Measurements from ENCODE around the gene MYLK.

MYLK gene

GRCh38 chr3:123872621-123873020 is 11.5 kb downstream of the MYLK start:
- Histone ChIP-seq H3K27me3 (ENCODE audit: control insufficient read depth, insufficient read depth, low read length) (no peaks in the 10 kb centered on the region), H3K4me1 (ENCODE audit: control insufficient read depth, insufficient read depth, low read length) (no peaks in the 10 kb centered on the region), H3K36me3 (ENCODE audit: control insufficient read depth, insufficient read depth, low read length) (no peaks in the 10 kb centered on the region), H3K4me3 (ENCODE audit: low read length) (no peak overlapping the region), H3K9ac (ENCODE audit: low read length) (no peak overlapping the region), H3K9me3 (ENCODE audit: control insufficient read depth, low read length) (no peaks in the 10 kb centered on the region)

DNA sequence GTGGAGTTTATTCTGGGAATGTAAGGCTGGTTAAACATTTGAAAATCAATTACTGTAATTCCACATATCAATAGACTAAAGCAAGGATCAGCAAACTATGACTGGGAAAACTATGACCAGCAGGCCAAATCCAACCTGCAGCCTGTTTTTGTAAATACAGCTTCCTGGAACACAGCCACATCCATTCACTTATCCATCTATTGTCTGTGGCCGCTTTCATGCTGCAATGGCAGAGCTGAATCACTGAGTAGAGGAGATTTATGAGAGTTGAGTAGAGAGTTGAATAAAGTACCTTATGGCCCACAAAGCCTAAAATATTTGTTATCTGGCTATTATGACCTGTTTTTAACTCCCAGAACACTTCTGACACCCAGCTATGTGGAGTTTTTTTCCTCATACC is 12.2 kb downstream of the MYLK start:
- Histone ChIP-seq H3K36me3 (ENCODE audit: control insufficient read depth, insufficient read depth, low read length) (no peaks in the 10 kb centered on the region), H3K9ac (ENCODE audit: low read length) (no peak overlapping the region), H3K4me3 (ENCODE audit: low read length) (no peak overlapping the region), H3K27me3 (ENCODE audit: control insufficient read depth, insufficient read depth, low read length) (no peaks in the 10 kb centered on the region), H3K9me3 (ENCODE audit: control insufficient read depth, low read length) (no peaks in the 10 kb centered on the region), H3K4me1 (ENCODE audit: control insufficient read depth, insufficient read depth, low read length) (no peaks in the 10 kb centered on the region)

DNA sequence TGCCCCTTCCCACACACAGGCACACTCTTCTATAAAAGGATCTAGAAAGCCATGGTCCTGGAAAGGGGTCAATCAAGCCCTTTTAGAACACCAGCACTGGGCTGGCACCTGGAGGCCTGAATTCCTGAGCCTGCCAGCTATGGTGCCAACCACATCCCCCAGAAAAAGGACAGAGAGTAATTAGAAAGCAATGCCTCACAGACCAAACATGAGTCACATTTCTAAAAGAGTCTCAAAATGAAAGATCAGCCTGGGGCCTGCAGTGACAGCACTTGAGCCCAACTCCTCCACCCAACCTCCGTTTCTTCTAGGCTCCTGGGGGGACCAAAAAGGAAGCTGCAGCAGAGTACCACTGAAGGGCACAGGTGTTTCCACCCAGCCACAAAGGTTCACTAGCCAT is 14.1 kb downstream of the MYLK start:
- Histone ChIP-seq H3K9me3 (ENCODE audit: control insufficient read depth, low read length) (no peaks in the 10 kb centered on the region), H3K27me3 (ENCODE audit: control insufficient read depth, insufficient read depth, low read length) (no peaks in the 10 kb centered on the region), H3K4me1 (ENCODE audit: control insufficient read depth, insufficient read depth, low read length) (no peaks in the 10 kb centered on the region), H3K4me3 (ENCODE audit: low read length) (no peak overlapping the region), H3K9ac (ENCODE audit: low read length) (no peak overlapping the region), H3K36me3 (ENCODE audit: control insufficient read depth, insufficient read depth, low read length) (no peaks in the 10 kb centered on the region)

- Histone ChIP-seq H3K27me3 (ENCODE audit: control insufficient read depth, insufficient read depth, low read length) (no peaks in the 10 kb centered on the region), H3K4me3 (ENCODE audit: low read length) (no peak overlapping the region), H3K9me3 (ENCODE audit: control insufficient read depth, low read length) (no peaks in the 10 kb centered on the region), H3K4me1 (ENCODE audit: control insufficient read depth, insufficient read depth, low read length) (no peaks in the 10 kb centered on the region), H3K36me3 (ENCODE audit: control insufficient read depth, insufficient read depth, low read length) (no peaks in the 10 kb centered on the region), H3K9ac (ENCODE audit: low read length) (no peak overlapping the region)
Observed at GRCh38 chr3:123869165-123869564, 15.0 kb downstream of the MYLK start.

DNA sequence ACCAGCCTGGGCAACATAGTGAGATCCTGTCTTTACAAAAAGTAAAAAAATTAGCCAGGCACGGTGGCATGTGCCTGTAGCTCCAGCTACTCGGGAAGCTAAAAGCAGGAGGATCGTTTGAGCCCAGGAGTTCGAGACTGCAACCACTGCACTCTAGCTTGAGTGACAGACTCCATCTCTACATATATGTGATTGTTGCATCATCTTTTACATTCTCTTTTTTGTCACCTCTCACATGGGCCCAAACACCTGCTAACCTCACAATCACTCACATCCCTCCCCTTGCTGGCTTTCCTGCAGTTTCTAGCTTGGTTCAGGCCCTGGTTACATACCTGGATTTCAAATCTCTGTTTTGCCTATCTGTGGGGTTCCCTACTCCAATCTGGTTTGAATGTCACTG is 19.4 kb downstream of the MYLK start:
- H3K4me1 ChIP-seq (ENCODE audit: control insufficient read depth, insufficient read depth, low read length): no peaks in the 10 kb centered on the region
- no peaks in the 10 kb centered on the region for H3K36me3 ChIP-seq (ENCODE audit: control insufficient read depth, insufficient read depth, low read length)
- H3K27me3 ChIP-seq (ENCODE audit: control insufficient read depth, insufficient read depth, low read length): no peaks in the 10 kb centered on the region
- no peak overlapping the region for H3K4me3 ChIP-seq (ENCODE audit: low read length)
- no peaks in the 10 kb centered on the region for H3K9me3 ChIP-seq (ENCODE audit: control insufficient read depth, low read length)
- no peak overlapping the region for H3K9ac ChIP-seq (ENCODE audit: low read length)

DNA sequence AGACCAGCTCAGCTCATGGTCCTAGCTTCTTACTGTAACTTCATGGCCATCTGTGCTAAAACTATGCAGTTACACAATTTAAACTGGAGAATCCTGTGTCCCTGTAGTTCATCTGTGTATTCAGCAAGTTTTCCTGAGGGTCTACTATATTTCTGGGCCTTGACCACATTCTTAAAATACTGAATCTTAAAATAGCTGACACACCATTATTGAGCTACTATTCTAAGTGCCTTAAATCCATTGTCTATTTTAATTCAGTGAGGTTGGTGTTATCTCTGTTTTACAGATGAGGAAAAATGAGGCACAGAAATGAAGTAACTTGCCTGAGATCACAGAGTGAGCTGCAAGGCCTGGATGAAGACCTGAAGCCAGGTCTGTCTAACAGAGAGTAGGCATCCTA is 22.0 kb downstream of the MYLK start:
- Histone ChIP-seq H3K4me3 (ENCODE audit: low read length) (no peak overlapping the region), H3K9ac (ENCODE audit: low read length) (no peak overlapping the region), H3K36me3 (ENCODE audit: control insufficient read depth, insufficient read depth, low read length) (no peaks in the 10 kb centered on the region), H3K4me1 (ENCODE audit: control insufficient read depth, insufficient read depth, low read length) (no peaks in the 10 kb centered on the region), H3K9me3 (ENCODE audit: control insufficient read depth, low read length) (no peaks in the 10 kb centered on the region), H3K27me3 (ENCODE audit: control insufficient read depth, insufficient read depth, low read length) (no peaks in the 10 kb centered on the region)

DNA sequence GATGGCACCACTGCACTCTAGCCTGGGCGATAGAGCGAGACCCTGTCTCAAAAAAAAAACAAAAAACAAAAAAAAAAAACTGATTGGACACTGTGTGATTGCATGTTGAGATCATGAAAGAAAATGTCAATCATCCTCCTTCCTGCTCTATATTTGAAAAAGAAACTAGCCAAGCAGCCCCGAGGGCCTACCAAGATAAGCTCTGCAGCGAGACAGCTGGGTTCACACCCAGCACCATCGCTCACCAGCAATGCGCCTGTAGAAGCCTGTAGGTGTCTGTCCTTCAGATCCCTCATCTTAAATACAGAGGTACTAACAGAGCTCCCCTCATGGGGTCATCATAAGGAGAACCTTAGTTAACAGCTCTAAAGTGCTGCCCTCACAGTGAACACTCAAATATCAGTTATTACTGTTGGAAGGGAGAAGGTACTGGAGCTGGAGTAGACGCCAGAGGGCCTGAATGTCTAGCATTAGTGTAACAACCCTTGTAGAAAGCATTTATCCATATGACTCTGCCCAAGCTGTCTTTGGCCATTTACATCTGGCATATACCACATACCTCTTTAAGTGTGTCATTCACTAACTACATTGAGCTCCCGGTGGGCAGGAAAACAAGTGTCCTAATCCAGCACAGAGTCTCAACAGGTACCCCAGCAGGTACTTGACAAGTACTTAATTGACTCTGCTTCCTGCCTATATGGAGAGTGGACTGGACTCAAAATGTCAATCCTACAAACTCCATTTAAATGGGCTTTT is 22.9 kb downstream of the MYLK start:
- no peaks in the 10 kb centered on the region for H3K27me3 ChIP-seq (ENCODE audit: control insufficient read depth, insufficient read depth, low read length)
- no peak overlapping the region for H3K4me3 ChIP-seq (ENCODE audit: low read length)
- H3K4me1 ChIP-seq (ENCODE audit: control insufficient read depth, insufficient read depth, low read length): no peaks in the 10 kb centered on the region
- no peaks in the 10 kb centered on the region for H3K36me3 ChIP-seq (ENCODE audit: control insufficient read depth, insufficient read depth, low read length)
- H3K9me3 ChIP-seq (ENCODE audit: control insufficient read depth, low read length): no peaks in the 10 kb centered on the region
- H3K9ac ChIP-seq (ENCODE audit: low read length): no peak overlapping the region

DNA sequence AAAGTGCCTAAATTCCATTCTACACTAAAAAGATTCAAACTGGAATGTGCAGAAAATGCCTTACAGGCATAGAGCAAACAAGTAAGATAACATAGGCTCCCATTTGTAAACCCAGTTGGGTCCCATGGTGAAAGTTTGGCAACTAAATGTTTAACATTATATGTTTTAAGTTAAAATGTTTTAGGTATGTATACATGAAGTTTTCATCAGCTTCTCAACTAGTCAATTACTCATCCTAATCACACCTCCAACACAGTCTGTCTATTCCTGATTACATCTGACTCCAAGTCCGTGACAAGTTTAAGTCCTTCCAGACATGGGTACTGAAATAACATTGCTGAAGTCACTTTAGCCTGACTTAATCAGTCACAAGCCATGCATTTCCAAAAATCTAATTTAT is 25.0 kb downstream of the MYLK start:
- Histone ChIP-seq H3K36me3 (ENCODE audit: control insufficient read depth, insufficient read depth, low read length) (no peaks in the 10 kb centered on the region), H3K9ac (ENCODE audit: low read length) (no peak overlapping the region), H3K27me3 (ENCODE audit: control insufficient read depth, insufficient read depth, low read length) (no peaks in the 10 kb centered on the region), H3K4me3 (ENCODE audit: low read length) (no peak overlapping the region), H3K9me3 (ENCODE audit: control insufficient read depth, low read length) (no peaks in the 10 kb centered on the region), H3K4me1 (ENCODE audit: control insufficient read depth, insufficient read depth, low read length) (no peaks in the 10 kb centered on the region)

- H3K9ac ChIP-seq (ENCODE audit: low read length): no peak overlapping the region
- no peaks in the 10 kb centered on the region for H3K9me3 ChIP-seq (ENCODE audit: control insufficient read depth, low read length)
Observed at GRCh38 chr3:123854905-123855304, 29.2 kb downstream of the MYLK start.

GRCh38 chr3:123853686-123854372 is 30.3 kb downstream of the MYLK start:
- H3K9me3 ChIP-seq (ENCODE audit: control insufficient read depth, low read length): no peaks in the 10 kb centered on the region
- no peaks in the 10 kb centered on the region for H3K36me3 ChIP-seq (ENCODE audit: control insufficient read depth, insufficient read depth, low read length)
- H3K9ac ChIP-seq (ENCODE audit: low read length): no peak overlapping the region
- H3K4me3 ChIP-seq (ENCODE audit: low read length): no peak overlapping the region
- H3K4me1 ChIP-seq (ENCODE audit: control insufficient read depth, insufficient read depth, low read length): no peaks in the 10 kb centered on the region
- H3K27me3 ChIP-seq (ENCODE audit: control insufficient read depth, insufficient read depth, low read length): no peaks in the 10 kb centered on the region

More at GRCh38 chr3:123854905-123855304, 29.2 kb downstream of the MYLK start:
- H3K4me1 ChIP-seq (ENCODE audit: control insufficient read depth, insufficient read depth, low read length): no peaks in the 10 kb centered on the region
- no peaks in the 10 kb centered on the region for H3K36me3 ChIP-seq (ENCODE audit: control insufficient read depth, insufficient read depth, low read length)
- H3K4me3 ChIP-seq (ENCODE audit: low read length): no peak overlapping the region
- no peaks in the 10 kb centered on the region for H3K27me3 ChIP-seq (ENCODE audit: control insufficient read depth, insufficient read depth, low read length)

- Histone ChIP-seq H3K36me3 (ENCODE audit: control insufficient read depth, insufficient read depth, low read length) (no peaks in the 10 kb centered on the region), H3K27me3 (ENCODE audit: control insufficient read depth, insufficient read depth, low read length) (no peaks in the 10 kb centered on the region), H3K9ac (ENCODE audit: low read length) (no peak overlapping the region), H3K4me3 (ENCODE audit: low read length) (no peak overlapping the region), H3K4me1 (ENCODE audit: control insufficient read depth, insufficient read depth, low read length) (no peaks in the 10 kb centered on the region), H3K9me3 (ENCODE audit: control insufficient read depth, low read length) (no peaks in the 10 kb centered on the region)
Observed at GRCh38 chr3:123847209-123847608, 36.9 kb downstream of the MYLK start.

DNA sequence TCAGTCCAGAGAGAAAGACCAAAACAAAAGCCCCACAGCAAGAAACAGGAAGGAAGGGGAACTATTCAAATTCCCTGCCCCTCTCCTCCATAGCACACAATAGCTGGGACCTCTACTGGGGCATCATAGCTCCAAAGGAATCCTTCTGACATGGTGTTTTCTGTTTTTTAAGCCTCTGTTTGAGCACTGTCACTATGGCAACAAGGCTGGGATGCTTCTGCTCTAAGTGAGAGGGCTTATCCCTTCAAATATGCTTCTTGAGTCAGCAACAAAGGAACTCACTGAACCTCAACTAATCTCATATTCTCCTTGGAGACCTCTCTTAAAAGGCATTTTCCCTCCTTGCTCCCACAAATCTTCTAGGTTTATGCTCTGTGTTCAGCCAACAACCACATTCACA is 40.5 kb downstream of the MYLK start:
- no peak overlapping the region for H3K9ac ChIP-seq (ENCODE audit: low read length)
- H3K4me1 ChIP-seq (ENCODE audit: control insufficient read depth, insufficient read depth, low read length): no peaks in the 10 kb centered on the region
- H3K9me3 ChIP-seq (ENCODE audit: control insufficient read depth, low read length): no peaks in the 10 kb centered on the region
- no peak overlapping the region for H3K4me3 ChIP-seq (ENCODE audit: low read length)
- no peaks in the 10 kb centered on the region for H3K27me3 ChIP-seq (ENCODE audit: control insufficient read depth, insufficient read depth, low read length)
- no peaks in the 10 kb centered on the region for H3K36me3 ChIP-seq (ENCODE audit: control insufficient read depth, insufficient read depth, low read length)
